Keratinocyte (primary cell): ENCODE data around the gene KANTR. TPM values are rescaled to one million over a fixed set of nuclear protein-coding genes. Genes with fewer than 3 reads are reported as not detected.
A peak's percentile ranks its signal among the peaks of the same experiment; 100 is the strongest.

ENCODE experiments used
- DNase-seq: peaks from one replicate; pipeline ENCODE4 v3.0.0-alpha.2; 2011; ENCODE audit warnings: low read depth, missing footprints, low spot score
- FAIRE-seq: peaks from 2 replicates; lab custom pipeline; 2011; peaks lifted over from hg19 to GRCh38; lab: Jason Lieb, UNC
- H2AFZ ChIP-seq: 2 replicates; pipeline ENCODE4 v1.6.0; 2012; ENCODE audit warnings: low read length, control low read depth, inconsistent platforms; ENCODE audit not compliant: control insufficient read depth
- H3K27ac ChIP-seq: 2 replicates; pipeline ENCODE4 v1.5.1; 2011; ENCODE audit warnings: low read length; ENCODE audit not compliant: control insufficient read depth, insufficient read depth
- H3K27me3 ChIP-seq: 3 replicates; pipeline ENCODE4 v1.6.0; 2011; ENCODE audit warnings: low read length; ENCODE audit not compliant: control insufficient read depth, insufficient read depth; ENCODE audit errors: extremely low read depth
- H3K36me3 ChIP-seq, 2 experiments: 2 replicates in 1 of 2; 3 replicates in 1 of 2; pipeline ENCODE4 v1.5.1; 2011; ENCODE audit warnings: low read length in 2 of 2, mild to moderate bottlenecking in 1 of 2; ENCODE audit not compliant: control insufficient read depth in 2 of 2, insufficient read depth in 2 of 2; ENCODE audit errors: extremely low read depth in 1 of 2
- H3K4me1 ChIP-seq: 3 replicates; pipeline ENCODE4 v1.5.1; 2011; ENCODE audit warnings: low read length; ENCODE audit not compliant: control insufficient read depth, insufficient read depth; ENCODE audit errors: extremely low read depth
- H3K4me2 ChIP-seq: 3 replicates; pipeline ENCODE4 v1.6.0; 2011; ENCODE audit warnings: low read depth, low read length; ENCODE audit not compliant: control insufficient read depth, insufficient read depth; ENCODE audit errors: extremely low read depth
- H3K4me3 ChIP-seq, 3 experiments: fragments of 200-600 bp in 1 of 3; sonication (generic) in 1 of 3; 2 replicates in 2 of 3; 3 replicates in 1 of 3; pipeline ENCODE4 v1.5.1; 2011 to 2016; ENCODE audit warnings: low read length in 3 of 3, mild to moderate bottlenecking in 3 of 3, control low read depth in 2 of 3, inconsistent platforms in 1 of 3, low read depth in 1 of 3, mixed read lengths in 1 of 3, mixed run types in 1 of 3, moderate library complexity in 1 of 3; ENCODE audit not compliant: control insufficient read depth in 2 of 3, insufficient read depth in 2 of 3; ENCODE audit errors: extremely low read depth in 1 of 3
- H3K79me2 ChIP-seq: 2 replicates; pipeline ENCODE4 v1.6.0; 2012; ENCODE audit warnings: low read length; ENCODE audit not compliant: control insufficient read depth, insufficient read depth
- H3K9ac ChIP-seq: 3 replicates; pipeline ENCODE4 v1.6.0; 2011; ENCODE audit warnings: low read length; ENCODE audit not compliant: control insufficient read depth, insufficient read depth; ENCODE audit errors: extremely low read depth
- H3K9me1 ChIP-seq: 3 replicates; pipeline ENCODE4 v1.6.0; 2011; ENCODE audit warnings: low read length; ENCODE audit not compliant: control insufficient read depth, insufficient read depth; ENCODE audit errors: extremely low read depth
- H3K9me3 ChIP-seq: 2 replicates; pipeline ENCODE4 v1.5.1; 2012; ENCODE audit warnings: low read depth, low read length; ENCODE audit not compliant: control insufficient read depth
- H4K20me1 ChIP-seq: 3 replicates; pipeline ENCODE4 v1.6.0; 2011; ENCODE audit warnings: low read length; ENCODE audit not compliant: control insufficient read depth, insufficient read depth; ENCODE audit errors: extremely low read depth
- CTCF ChIP-seq, 3 experiments: IDR thresholded peaks in 1 of 3; conservative IDR thresholded peaks in 1 of 3; optimal IDR thresholded peaks in 1 of 3; 2 replicates in 2 of 3; 3 replicates in 1 of 3; pipeline versions ENCODE3 to v1.5.1; 2011; ENCODE audit warnings: low read length in 3 of 3, mild to moderate bottlenecking in 3 of 3, moderate library complexity in 2 of 3, control low read depth in 1 of 3, inconsistent platforms in 1 of 3; ENCODE audit not compliant: insufficient read depth in 2 of 3; ENCODE audit errors: extremely low read depth in 1 of 3
- EZH2 ChIP-seq: IDR thresholded peaks from one replicate; pipeline ENCODE4 v1.6.1; 2012; ENCODE audit warnings: inconsistent platforms, mild to moderate bottlenecking, low read length, moderate library complexity
- dilution Hi-C: fragments of 300-500 bp; cut with MboI; formaldehyde crosslinking; loops from one replicate; pipeline ENCODE4 v1.7.0; 2020; ENCODE audit warnings: low sequenced_read_pairs; ENCODE audit not compliant: extremely low pct_ligation_motif_present
- polyA plus RNA-seq, 5 experiments: library from polyadenylated mRNA; depleted of rRNA in 3 of 5; stranded (reverse) in 3 of 5; stranded (forward) in 1 of 5; unstranded in 1 of 5; fragments of >200 nt; gene quantifications; 1 replicate in 1 of 5; 2 replicates in 3 of 5; 3 replicates in 1 of 5; pipeline versions ENCODE4 v1.2.1 to v1.2.3, GENCODE V29; 2011 to 2012; ENCODE audit warnings: missing spikeins in 2 of 5, low read depth in 1 of 5, low replicate concordance in 1 of 5

KANTR gene
- polyA plus RNA-seq, 1 donor (not counting 4 experiments of a cell fraction or from before 2014, with no cell fraction given) = 3.8 TPM

DNA sequence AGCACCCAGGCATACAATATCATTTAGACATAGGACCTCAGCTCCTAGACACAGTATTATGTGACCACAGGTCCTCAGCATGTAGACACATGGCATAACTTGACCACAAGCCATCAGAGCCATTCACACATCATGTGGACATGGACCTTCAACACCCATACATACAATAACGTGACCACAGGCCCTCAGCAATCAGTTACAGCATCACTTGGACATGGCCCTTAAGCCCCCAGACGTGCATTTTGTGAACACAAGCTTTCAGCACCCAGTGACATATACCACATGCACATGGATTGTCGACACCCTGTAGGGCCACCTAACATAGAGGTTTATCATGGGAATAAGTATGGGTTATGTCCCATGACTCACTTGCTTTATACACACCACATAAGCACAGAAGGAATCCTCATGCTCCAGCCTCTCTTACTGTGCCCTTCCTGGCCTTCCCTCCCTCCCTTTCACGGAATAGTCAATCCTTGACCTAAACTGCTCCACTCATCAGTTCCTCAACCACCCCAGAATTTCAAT lies 9.8 kb upstream of the KANTR start:
- Histone ChIP-seq H3K9ac (no peak overlapping the region), H2AFZ (no peak overlapping the region), H4K20me1 (no peaks in the 10 kb centered on the region), H3K9me1 (no peaks in the 10 kb centered on the region), H3K36me3 (peaks cover 8 to 10% of the 10 kb centered on the region in 2 experiments), H3K4me3 (no peak overlapping the region), H3K4me1 (peaks cover 7% of the 10 kb centered on the region), H3K4me2 (no peak overlapping the region), H3K27me3 (no peaks in the 10 kb centered on the region), H3K9me3 (no peaks in the 10 kb centered on the region), H3K79me2 (peaks cover 2% of the 10 kb centered on the region), H3K27ac (no peak overlapping the region)
- FAIRE-seq (peak; percentile 51), DNase-seq (no peak)
- dilution Hi-C loops = no loop called here
- no peak for TF ChIP-seq EZH2
- TF ChIP-seq CTCF (optimal IDR thresholded peaks at IDR 0.05 in 1 of 3, IDR thresholded peaks at IDR 0.05 in 1 of 3, conservative IDR thresholded peaks at IDR 0.05 in 1 of 3; ENCODE audit: extremely low read depth in 1 of 3, insufficient read depth in 2 of 3, low read length in 3 of 3) = no peak

DNA sequence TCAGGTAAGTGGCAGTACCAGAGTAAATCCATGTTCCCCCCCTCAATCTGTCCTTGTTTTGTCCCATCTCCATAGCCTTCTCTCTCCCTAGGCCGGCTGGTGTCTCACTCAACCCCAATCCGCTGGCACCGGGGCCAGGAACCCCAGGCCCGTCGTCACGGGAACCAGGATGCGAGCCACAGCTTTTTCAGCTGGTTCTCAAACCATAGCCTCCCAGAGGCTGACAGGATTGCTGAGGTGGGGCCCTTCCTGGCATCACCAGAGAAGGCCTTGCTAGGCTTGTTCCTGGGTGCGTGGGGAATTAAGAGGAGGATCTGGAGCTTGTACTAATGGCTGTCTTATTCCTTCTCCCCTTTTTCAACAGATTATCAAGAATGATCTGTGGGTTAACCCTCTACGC lies 9.1 kb upstream of the KANTR start:
- Histone ChIP-seq H2AFZ (no peak overlapping the region), H3K4me1 (peaks cover 7% of the 10 kb centered on the region), H3K9me1 (no peaks in the 10 kb centered on the region), H3K9ac (no peak overlapping the region), H3K27ac (no peak overlapping the region), H3K4me2 (no peak overlapping the region), H4K20me1 (no peaks in the 10 kb centered on the region), H3K36me3 (peaks cover 8 to 10% of the 10 kb centered on the region in 2 experiments), H3K9me3 (no peaks in the 10 kb centered on the region), H3K27me3 (no peaks in the 10 kb centered on the region), H3K4me3 (no peak overlapping the region), H3K79me2 (peaks cover 2% of the 10 kb centered on the region)
- no peak for FAIRE-seq
- dilution Hi-C loops = no loop called here
- no peak for DNase-seq
- TF ChIP-seq EZH2 (no peak), CTCF (optimal IDR thresholded peaks at IDR 0.05 in 1 of 3, IDR thresholded peaks at IDR 0.05 in 1 of 3, conservative IDR thresholded peaks at IDR 0.05 in 1 of 3; ENCODE audit: extremely low read depth in 1 of 3, insufficient read depth in 2 of 3, low read length in 3 of 3) (no peak)
